Liver (tissue), 2 donors: ENCODE data around the gene PEX11G.

Source experiments
- GABPA ChIP-seq, 2 donors: IDR thresholded peaks in 1 of 2; conservative IDR thresholded peaks in 1 of 2; 2 replicates each; pipeline ENCODE4 v1.6.1; 2016; ENCODE audit warnings: antibody characterized with exemption in 2 of 2, mild to moderate bottlenecking in 1 of 2, moderate library complexity in 1 of 2
- JUND ChIP-seq, 2 donors: IDR thresholded peaks; 2 replicates each; pipeline ENCODE4 v1.6.1; 2016; ENCODE audit warnings: antibody characterized with exemption in 2 of 2
- RAD21 ChIP-seq, 2 donors: IDR thresholded peaks; 2 replicates each; pipeline ENCODE4 v1.6.1; 2016; ENCODE audit warnings: antibody characterized with exemption in 2 of 2, mild to moderate bottlenecking in 2 of 2
- donor health status: healthy.

- no peak for TF ChIP-seq RAD21 (IDR thresholded peaks at IDR 0.05)
- TF ChIP-seq JUND (IDR thresholded peaks at IDR 0.05) = no peak
- no peak for TF ChIP-seq GABPA (IDR thresholded peaks at IDR 0.05 in 1 of 2, conservative IDR thresholded peaks at IDR 0.05 in 1 of 2)
Observed at GRCh38 chr19:7528192-7528519, 39.3 kb upstream of the PEX11G start.
